Astrocyte (in vitro differentiated cells and primary cell): ENCODE data around the gene ADD1. TPM values are rescaled to one million over a fixed set of nuclear protein-coding genes. Genes with fewer than 3 reads are reported as not detected.
A peak's percentile ranks its signal among the peaks of the same experiment; 100 is the strongest.
"Not testable (repeated sequence)": the region's sequence is repeated elsewhere in the genome, so short reads cannot be mapped to it uniquely, and the experiment has no call there.

ENCODE experiments used
- DNase-seq: peaks from one replicate; pipeline ENCODE4 v3.0.0-alpha.2; 2010; ENCODE audit warnings: low read depth
- FAIRE-seq: peaks from 2 replicates; lab custom pipeline; 2011; peaks lifted over from hg19 to GRCh38; lab: Jason Lieb, UNC
- H2AFZ ChIP-seq: 2 replicates; pipeline ENCODE4 v1.6.0; 2012; ENCODE audit warnings: low read depth, low read length, inconsistent platforms
- H3K27ac ChIP-seq: 2 replicates; pipeline ENCODE4 v1.5.1; 2011; ENCODE audit warnings: low read depth, low read length, inconsistent platforms
- H3K27me3 ChIP-seq: 2 replicates; pipeline ENCODE4 v1.6.0; 2011; ENCODE audit warnings: low read length, inconsistent platforms; ENCODE audit not compliant: insufficient read depth
- H3K36me3 ChIP-seq: 2 replicates; pipeline ENCODE4 v1.5.1; 2011; ENCODE audit warnings: low read length, inconsistent platforms; ENCODE audit not compliant: insufficient read depth
- H3K4me1 ChIP-seq: 2 replicates; pipeline ENCODE4 v1.5.1; 2011; ENCODE audit warnings: low read length, inconsistent platforms; ENCODE audit not compliant: insufficient read depth
- H3K4me2 ChIP-seq: 2 replicates; pipeline ENCODE4 v1.6.0; 2012; ENCODE audit warnings: low read length, inconsistent platforms
- H3K4me3 ChIP-seq: 2 replicates; pipeline ENCODE4 v1.5.1; 2011; ENCODE audit warnings: low read depth, mild to moderate bottlenecking, low read length, inconsistent platforms; ENCODE audit not compliant: insufficient read depth
- H3K79me2 ChIP-seq: 2 replicates; pipeline ENCODE4 v1.6.0; 2012; ENCODE audit warnings: mild to moderate bottlenecking, low read length, inconsistent platforms; ENCODE audit not compliant: insufficient read depth
- H3K9ac ChIP-seq: 2 replicates; pipeline ENCODE4 v1.6.0; 2012; ENCODE audit warnings: mild to moderate bottlenecking, low read length, inconsistent platforms
- H3K9me3 ChIP-seq: 2 replicates; pipeline ENCODE4 v1.5.1; 2012; ENCODE audit warnings: low read depth, mild to moderate bottlenecking, low read length, inconsistent platforms; ENCODE audit not compliant: insufficient read depth
- H4K20me1 ChIP-seq: 2 replicates; pipeline ENCODE4 v1.6.0; 2012; ENCODE audit warnings: low read length, inconsistent platforms; ENCODE audit not compliant: insufficient read depth
- H3K27ac Mint-ChIP-seq: one replicate; pipeline ENCODE4 v1.8.0; 2021; ENCODE audit warnings: mild to moderate bottlenecking, mixed read lengths; ENCODE audit not compliant: unreplicated experiment
- H3K27me3 Mint-ChIP-seq: one replicate; pipeline ENCODE4 v1.8.0; 2021; ENCODE audit warnings: low read depth, mixed read lengths; ENCODE audit not compliant: unreplicated experiment
- H3K36me3 Mint-ChIP-seq: one replicate; pipeline ENCODE4 v1.8.0; 2021; ENCODE audit warnings: low read depth, mixed read lengths; ENCODE audit not compliant: unreplicated experiment
- H3K4me1 Mint-ChIP-seq: one replicate; pipeline ENCODE4 v1.8.0; 2021; ENCODE audit warnings: low read depth, mixed read lengths; ENCODE audit not compliant: unreplicated experiment
- H3K4me3 Mint-ChIP-seq: one replicate; pipeline ENCODE4 v1.8.0; 2021; ENCODE audit warnings: mild to moderate bottlenecking, moderate library complexity, mixed read lengths; ENCODE audit not compliant: unreplicated experiment
- H3K9me3 Mint-ChIP-seq: one replicate; pipeline ENCODE4 v1.8.0; 2021; ENCODE audit warnings: mild to moderate bottlenecking, mixed read lengths; ENCODE audit not compliant: unreplicated experiment
- EZH2 ChIP-seq: IDR thresholded peaks from 2 replicates; pipeline ENCODE4 v1.6.1; 2012; ENCODE audit warnings: mild to moderate bottlenecking, low read length, inconsistent platforms; ENCODE audit not compliant: insufficient read depth
- total RNA-seq: library from RNA; stranded (reverse); gene quantifications from 2 replicates; pipeline ENCODE4 v1.2.1, GENCODE V29; 2021
- TF ChIP-seq, protein P1 (sequence below): IDR thresholded peaks from 2 replicates; pipeline ENCODE4 v1.5.1; 2011; ENCODE audit warnings: low read depth, mild to moderate bottlenecking, inconsistent platforms, low read length, moderate library complexity; ENCODE audit not compliant: insufficient read depth

ADD1 gene
- total RNA-seq, 1 donor from 2014 or later = 280 TPM

GRCh38 chr4:2937146-2937857 lies 93.7 kb downstream of the ADD1 start:
- peaks cover 38% of the 10 kb centered on the region for H3K4me1 ChIP-seq
- H3K79me2 ChIP-seq = peaks cover 58% of the 10 kb centered on the region
- no peak for TF ChIP-seq EZH2
- TF ChIP-seq, protein P1, sequence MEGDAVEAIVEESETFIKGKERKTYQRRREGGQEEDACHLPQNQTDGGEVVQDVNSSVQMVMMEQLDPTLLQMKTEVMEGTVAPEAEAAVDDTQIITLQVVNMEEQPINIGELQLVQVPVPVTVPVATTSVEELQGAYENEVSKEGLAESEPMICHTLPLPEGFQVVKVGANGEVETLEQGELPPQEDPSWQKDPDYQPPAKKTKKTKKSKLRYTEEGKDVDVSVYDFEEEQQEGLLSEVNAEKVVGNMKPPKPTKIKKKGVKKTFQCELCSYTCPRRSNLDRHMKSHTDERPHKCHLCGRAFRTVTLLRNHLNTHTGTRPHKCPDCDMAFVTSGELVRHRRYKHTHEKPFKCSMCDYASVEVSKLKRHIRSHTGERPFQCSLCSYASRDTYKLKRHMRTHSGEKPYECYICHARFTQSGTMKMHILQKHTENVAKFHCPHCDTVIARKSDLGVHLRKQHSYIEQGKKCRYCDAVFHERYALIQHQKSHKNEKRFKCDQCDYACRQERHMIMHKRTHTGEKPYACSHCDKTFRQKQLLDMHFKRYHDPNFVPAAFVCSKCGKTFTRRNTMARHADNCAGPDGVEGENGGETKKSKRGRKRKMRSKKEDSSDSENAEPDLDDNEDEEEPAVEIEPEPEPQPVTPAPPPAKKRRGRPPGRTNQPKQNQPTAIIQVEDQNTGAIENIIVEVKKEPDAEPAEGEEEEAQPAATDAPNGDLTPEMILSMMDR = no peak
- H3K27me3 ChIP-seq = no peaks in the 10 kb centered on the region
- FAIRE-seq (no peak), DNase-seq (peak; percentile 67)
- peak overlapping the region; percentile 88 for H3K4me2 ChIP-seq
- H3K9me3 ChIP-seq = peaks cover 4% of the 10 kb centered on the region
- Mint-ChIP-seq H3K36me3 (peaks cover 17% of the 10 kb centered on the region), H3K9me3 (no peaks in the 10 kb centered on the region), H3K4me1 (peaks cover 24% of the 10 kb centered on the region), H3K27ac (peak overlapping the region; percentile 84), H3K4me3 (peak overlapping the region; percentile 90), H3K27me3 (no peaks in the 10 kb centered on the region)
- peak overlapping the region; percentile 96 for H3K9ac ChIP-seq
- H3K27ac ChIP-seq = peak overlapping the region; percentile 74
- peaks cover 29% of the 10 kb centered on the region for H3K36me3 ChIP-seq
- no peak overlapping the region for H2AFZ ChIP-seq
- peaks cover 65% of the 10 kb centered on the region for H4K20me1 ChIP-seq
- no peak overlapping the region for H3K4me3 ChIP-seq

DNA sequence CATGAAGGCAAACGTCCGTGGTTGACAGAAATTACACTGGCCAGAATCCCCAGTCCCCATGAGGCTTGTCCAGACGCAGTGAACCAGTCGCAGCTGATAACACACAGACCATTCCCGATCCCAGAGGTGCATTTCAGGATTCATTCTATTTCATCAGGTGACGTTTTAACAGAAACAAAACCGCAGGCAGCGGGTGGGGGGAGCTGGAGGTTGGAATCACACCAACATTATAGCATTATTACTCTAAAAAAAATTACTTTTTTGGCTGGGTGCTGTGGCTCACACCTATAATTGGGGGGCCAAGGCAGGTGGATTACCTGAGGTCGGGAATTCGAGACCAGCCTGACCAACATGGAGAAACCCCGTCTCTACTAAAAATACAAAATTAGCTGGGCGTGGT lies 94.3 kb downstream of the ADD1 start:
- no peak for TF ChIP-seq EZH2
- TF ChIP-seq, protein P1 = no peak
- Mint-ChIP-seq H3K4me1 (peaks cover 22% of the 10 kb centered on the region), H3K36me3 (peaks cover 17% of the 10 kb centered on the region), H3K27me3 (no peaks in the 10 kb centered on the region), H3K27ac (peak overlapping the region; percentile 84), H3K9me3 (no peaks in the 10 kb centered on the region), H3K4me3 (no peak overlapping the region)
- Histone ChIP-seq H3K4me3 (no peak overlapping the region), H3K36me3 (peaks cover 32% of the 10 kb centered on the region), H3K9me3 (peaks cover 4% of the 10 kb centered on the region), H3K4me1 (peaks cover 34% of the 10 kb centered on the region), H3K79me2 (peaks cover 52% of the 10 kb centered on the region), H4K20me1 (peaks cover 65% of the 10 kb centered on the region), H3K27ac (no peak overlapping the region), H3K9ac (no peak overlapping the region), H3K4me2 (no peak overlapping the region), H2AFZ (no peak overlapping the region), H3K27me3 (no peaks in the 10 kb centered on the region)
- no peak for FAIRE-seq
- no peak for DNase-seq

GRCh38 chr4:2938411-2938810 lies 94.8 kb downstream of the ADD1 start:
- not testable (repeated sequence) for H3K27me3 Mint-ChIP-seq, H2AFZ ChIP-seq, H3K4me3 ChIP-seq, H3K9me3 ChIP-seq, H3K4me3 Mint-ChIP-seq, H3K27ac ChIP-seq, H3K4me2 ChIP-seq, H3K9me3 Mint-ChIP-seq, H3K27me3 ChIP-seq, DNase-seq, H3K27ac Mint-ChIP-seq, H3K9ac ChIP-seq, FAIRE-seq
- Histone ChIP-seq H3K36me3 (peaks cover 35% of the 10 kb centered on the region), H3K4me1 (peaks cover 30% of the 10 kb centered on the region), H3K79me2 (peaks cover 47% of the 10 kb centered on the region), H4K20me1 (peaks cover 70% of the 10 kb centered on the region)
- peaks cover 18% of the 10 kb centered on the region for H3K4me1 Mint-ChIP-seq
- peaks cover 14% of the 10 kb centered on the region for H3K36me3 Mint-ChIP-seq
